Inferior parietal cortex (tissue), 1 donor: ENCODE data around the gene MMP28.

Source experiments
- DNase-seq: peaks from one replicate; pipeline ENCODE4 v3.0.0-alpha.2; 2016; ENCODE audit errors: extremely low spot score

Gene MMP28

GRCh38 chr17:35743626-35744328 is 51.7 kb downstream of the MMP28 start:
- no peak for DNase-seq

DNA sequence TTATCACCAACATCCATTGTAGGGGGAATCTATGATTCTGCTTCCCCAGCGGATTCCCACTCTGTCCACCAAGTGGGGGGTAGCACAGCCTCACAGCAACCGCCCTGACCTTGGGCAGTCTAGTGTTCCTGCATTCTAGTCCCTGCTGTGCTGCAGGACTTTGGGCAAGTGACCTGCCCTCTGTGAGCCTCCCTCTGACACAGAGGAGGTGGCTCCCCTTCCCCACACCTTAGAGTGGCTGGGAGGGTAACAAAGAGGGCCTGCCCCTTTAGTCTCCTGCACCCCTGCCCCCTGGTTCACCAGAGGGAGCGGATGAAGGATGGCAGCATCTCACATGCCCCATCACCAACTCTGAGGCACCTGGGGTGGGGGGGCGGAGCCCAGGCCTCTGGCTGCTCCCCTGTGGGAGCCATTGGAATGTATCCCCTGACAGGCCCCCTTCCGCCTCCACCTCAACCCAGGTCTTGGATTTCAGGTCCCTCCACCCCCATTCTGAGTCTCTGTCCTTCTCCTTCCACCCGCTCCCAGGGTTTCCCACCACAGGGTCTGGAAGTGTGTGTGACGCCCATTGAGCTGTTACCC is 52.5 kb downstream of the MMP28 start:
- no peak for DNase-seq

GRCh38 chr17:35742496-35742895 is 52.9 kb downstream of the MMP28 start:
- DNase-seq = no peak

DNA sequence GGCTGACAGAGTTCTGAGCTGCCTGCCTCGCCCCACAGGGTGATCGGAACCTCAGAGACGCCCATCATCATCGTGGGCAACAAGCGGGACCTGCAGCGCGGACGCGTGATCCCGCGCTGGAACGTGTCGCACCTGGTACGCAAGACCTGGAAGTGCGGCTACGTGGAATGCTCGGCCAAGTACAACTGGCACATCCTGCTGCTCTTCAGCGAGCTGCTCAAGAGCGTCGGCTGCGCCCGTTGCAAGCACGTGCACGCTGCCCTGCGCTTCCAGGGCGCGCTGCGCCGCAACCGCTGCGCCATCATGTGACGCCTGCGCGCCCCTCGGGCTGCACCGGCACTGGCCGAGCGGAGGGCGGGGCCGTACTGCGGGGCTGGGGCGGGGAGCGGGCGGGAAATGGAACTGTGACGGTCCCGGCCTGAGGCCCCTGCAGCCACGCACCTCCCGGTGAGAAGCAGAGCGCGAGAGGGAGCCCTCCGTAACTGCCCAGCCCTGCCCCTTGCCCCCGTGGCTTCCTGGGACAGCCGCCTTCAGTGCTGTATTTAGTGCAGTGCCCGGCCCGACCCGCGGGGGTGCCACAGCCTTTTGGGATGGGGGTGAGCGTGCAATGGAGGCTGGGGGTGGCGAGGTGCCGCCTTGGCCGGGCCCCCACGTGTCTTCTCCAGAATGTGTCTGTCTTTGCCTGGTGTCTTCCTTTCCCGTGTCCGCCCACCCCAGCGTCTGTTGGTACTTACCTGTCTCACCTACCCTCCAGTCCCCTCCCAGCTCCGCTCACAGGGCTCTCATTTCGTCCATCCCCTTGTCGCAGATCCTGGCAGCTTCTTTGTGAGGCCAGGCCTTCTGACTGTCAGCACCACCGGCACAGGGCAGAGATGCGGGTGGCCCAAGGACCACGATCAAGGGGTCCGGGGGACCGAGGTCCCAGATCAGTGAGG is 54.2 kb downstream of the MMP28 start:
- DNase-seq = no peak

DNA sequence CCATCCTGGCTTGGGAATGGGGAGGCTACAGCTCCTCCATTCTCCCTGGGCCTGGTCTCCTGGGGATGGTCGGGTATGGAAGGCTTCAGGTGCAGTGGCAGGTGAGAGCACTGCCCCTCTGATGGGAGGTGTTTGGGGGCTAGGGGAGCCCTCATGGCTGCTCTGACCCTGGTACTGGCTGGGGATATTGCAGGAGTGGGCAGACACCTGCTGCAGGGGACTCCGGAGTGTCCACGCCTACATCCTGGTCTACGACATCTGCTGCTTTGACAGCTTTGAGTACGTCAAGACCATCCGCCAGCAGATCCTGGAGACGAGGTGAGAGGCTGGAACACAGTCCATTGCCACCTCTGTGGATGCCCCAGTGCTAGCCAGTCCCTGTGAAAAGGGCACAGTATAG is 55.2 kb downstream of the MMP28 start:
- no peak for DNase-seq

DNA sequence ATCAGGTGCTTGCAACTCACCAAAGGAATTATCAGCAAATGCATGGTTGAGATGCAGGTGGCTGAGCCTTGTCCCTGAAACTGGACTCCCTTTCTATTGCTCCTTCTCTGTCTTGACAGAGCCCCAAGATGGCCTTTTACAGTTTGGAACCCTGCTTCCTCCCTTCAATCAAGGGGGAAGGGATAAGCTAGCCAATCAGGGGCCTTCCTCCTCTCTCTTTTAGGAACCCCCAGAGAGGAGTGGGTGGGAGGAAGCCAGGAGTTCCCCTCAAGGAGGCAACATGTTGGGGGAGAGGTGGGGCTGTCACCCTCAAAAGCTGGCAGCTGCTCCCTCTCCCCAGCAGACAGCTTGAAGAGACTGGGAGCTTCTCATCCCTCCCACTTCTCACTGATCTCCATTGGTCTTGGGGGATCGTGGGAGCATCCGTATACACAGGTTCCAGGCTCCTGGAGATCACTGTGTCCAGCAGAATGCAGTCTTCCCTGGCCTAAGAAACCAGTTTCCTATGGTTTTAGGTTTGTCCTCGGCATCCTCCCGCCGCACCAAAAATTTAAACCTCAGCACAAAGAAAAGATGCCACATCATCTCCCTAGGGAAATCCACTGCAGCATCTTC is 56.8 kb downstream of the MMP28 start:
- DNase-seq = no peak

GRCh38 chr17:35736236-35736635 is 59.2 kb downstream of the MMP28 start:
- no peak for DNase-seq

- no peak for DNase-seq
These were observed 60.2 kb downstream of the MMP28 start for GRCh38 chr17:35735036-35735805.

- DNase-seq = no peak
These were observed 61.0 kb downstream of the MMP28 start for GRCh38 chr17:35734396-35734795.

DNA sequence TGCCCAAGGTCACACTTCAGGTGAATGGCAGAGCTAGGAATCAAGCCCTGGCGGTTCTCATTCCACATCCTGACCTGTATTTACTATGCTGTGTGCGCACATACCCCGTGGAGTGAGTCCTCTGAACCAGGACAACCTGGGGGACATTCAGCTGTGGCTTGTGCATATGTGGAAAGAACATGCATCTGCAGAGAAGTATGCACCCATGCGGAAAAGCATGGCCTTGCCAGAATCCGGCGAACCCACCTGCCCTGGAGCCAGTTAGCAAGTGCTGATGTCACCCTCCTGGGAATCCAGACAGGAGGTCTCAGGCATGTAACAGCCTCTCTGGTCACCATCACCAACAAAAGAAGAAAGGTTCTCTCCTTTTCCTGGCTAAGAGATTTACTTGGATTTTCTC is 62.1 kb downstream of the MMP28 start:
- no peak for DNase-seq

DNA sequence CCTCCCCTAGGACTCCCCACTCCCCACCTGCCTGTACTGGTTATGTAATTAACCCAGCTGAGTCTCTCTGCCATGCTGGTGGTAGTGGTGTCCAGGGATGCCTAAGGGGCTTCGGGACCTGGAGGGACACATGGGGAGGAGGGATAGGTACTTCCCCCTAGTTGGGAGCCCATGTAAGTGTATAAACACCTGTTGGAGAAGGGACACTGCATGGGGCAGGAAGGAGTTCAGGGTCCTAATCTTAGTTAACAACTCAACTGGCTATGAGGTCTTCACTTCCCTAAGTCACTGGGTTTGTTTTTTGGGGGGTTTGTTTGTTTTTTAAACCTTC is 62.7 kb downstream of the MMP28 start:
- DNase-seq = no peak

DNA sequence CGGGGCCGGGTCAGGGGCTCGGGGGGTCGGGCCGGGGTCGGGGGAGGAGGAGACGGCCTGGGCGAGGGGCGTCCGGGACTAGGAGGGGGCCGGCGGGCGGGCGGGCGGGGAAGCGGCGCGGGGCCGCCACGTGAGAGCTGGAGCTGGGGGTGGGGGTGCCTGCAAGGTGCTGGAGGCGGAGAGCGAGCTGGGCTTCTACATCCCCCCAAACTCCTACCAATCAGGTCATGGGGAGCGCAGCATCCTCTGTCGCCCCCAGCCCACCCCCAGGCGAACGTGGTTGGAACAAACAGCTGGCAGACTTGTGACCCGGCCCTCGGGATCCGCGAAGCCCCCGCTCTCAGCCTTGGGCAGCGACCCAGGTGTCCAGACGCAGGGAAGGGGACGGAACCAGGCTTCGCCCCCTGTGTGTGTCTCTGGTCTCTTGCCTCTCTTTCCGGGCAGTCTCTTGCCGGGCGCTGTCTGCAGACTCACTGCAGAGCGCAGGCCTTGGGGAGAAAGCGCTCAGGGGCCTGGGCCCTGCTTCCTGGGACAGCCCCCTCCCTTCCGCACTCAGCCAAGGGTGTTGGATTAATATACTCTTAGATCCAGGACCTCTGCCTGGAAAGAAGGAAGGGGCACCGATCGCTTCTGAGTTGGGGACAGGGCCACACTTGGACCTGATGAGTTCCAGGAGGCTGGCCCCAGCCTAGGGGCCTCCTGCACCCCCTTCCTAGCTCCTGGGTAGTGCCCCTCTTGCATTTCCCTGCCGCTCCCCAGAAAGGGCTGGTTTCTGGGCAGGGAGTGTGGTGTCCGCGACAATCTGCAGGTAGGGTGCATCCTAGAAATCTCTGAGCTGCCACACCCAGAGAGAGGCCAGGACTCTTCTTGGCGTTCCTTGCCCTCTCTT is 63.3 kb downstream of the MMP28 start:
- no peak for DNase-seq

- no peak for DNase-seq
These were observed 64.1 kb downstream of the MMP28 start, which contains the start of gene RASL10B for GRCh38 chr17:35731239-35731916. Gene RASL10B, plus strand, starts transcription at chr17:35731639. Its CDS starts 3,546 bp downstream, at chr17:35735185.

DNA sequence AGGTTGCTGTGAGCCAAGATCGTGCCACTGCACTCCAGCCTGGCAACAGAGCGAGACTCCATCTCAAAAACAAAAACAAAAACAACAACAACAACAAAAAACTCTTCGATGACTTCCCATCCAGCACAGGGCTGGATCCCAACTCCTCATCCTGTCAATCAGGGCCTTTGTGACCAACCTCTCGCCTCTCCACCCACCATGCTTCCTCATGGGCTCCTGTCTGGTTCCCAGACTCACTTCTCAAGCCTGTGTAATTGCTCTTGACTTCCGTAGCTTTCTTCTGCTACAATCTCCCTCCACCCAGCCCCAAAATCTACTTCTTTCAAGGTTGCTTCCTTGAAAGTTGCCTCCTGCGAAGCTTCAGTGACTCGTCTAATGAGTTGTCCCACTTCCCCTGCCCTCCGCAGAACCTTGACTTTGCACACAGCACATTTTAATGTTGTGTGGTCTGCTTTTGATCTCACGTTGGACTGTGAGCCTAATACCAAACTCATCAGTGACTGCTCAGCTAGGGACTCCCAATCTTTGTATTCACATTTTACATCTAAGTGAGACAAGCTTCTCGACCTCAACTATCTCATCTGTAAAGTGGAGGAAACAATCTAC is 64.9 kb downstream of the MMP28 start:
- no peak for DNase-seq

GRCh38 chr17:35729405-35729833 is 66.0 kb downstream of the MMP28 start:
- no peak for DNase-seq

- DNase-seq = no peak
These were observed 66.9 kb downstream of the MMP28 start for GRCh38 chr17:35728551-35728950.

GRCh38 chr17:35727635-35728034 is 67.8 kb downstream of the MMP28 start:
- DNase-seq = no peak

- no peak for DNase-seq
These were observed 68.4 kb downstream of the MMP28 start for GRCh38 chr17:35726953-35727460.
